WTC11 (cell line): ENCODE data around the gene EMX2. TPM values are rescaled to one million over a fixed set of nuclear protein-coding genes. Genes with fewer than 3 reads are reported as not detected.

Source experiments
- ATAC-seq: fragments of 200-7000 bp; cut with Tn5 transposase; 2 replicates; pipeline ENCODE4 v1.10.0; 2021; ENCODE audit warnings: mild to moderate bottlenecking, moderate library complexity
- CTCF ChIA-PET: fragments of 300-600 bp; sonication (Branson Sonifier 250); formaldehyde crosslinking; loops from one replicate; lab custom pipeline; 2021; ENCODE audit warnings: antibody characterized with exemption; lab: Charles Lee
- POLR2A ChIA-PET: fragments of 350-600 bp; sonication (Branson Sonifier 250); formaldehyde crosslinking; loops from one replicate; lab custom pipeline; 2021; ENCODE audit warnings: antibody characterized with exemption; lab: Charles Lee
- DNase-seq: peaks from one replicate; pipeline ENCODE4 v3.0.0; 2021; ENCODE audit warnings: low spot score
- H3K27ac Mint-ChIP-seq: 2 replicates; pipeline ENCODE4 v1.8.0; 2021; ENCODE audit warnings: mixed read lengths
- H3K27me3 Mint-ChIP-seq: 2 replicates; pipeline ENCODE4 v1.8.0; 2021; ENCODE audit warnings: low read depth, mild to moderate bottlenecking, moderate library complexity, mixed read lengths
- H3K36me3 Mint-ChIP-seq: 2 replicates; pipeline ENCODE4 v1.8.0; 2021; ENCODE audit warnings: mixed read lengths
- H3K4me1 Mint-ChIP-seq: 2 replicates; pipeline ENCODE4 v1.8.0; 2022; ENCODE audit warnings: mixed read lengths
- H3K4me3 Mint-ChIP-seq: 2 replicates; pipeline ENCODE4 v1.8.0; 2021; ENCODE audit warnings: mild to moderate bottlenecking, moderate library complexity, mixed read lengths
- H3K9me3 Mint-ChIP-seq: 2 replicates; pipeline ENCODE4 v1.8.0; 2021; ENCODE audit warnings: mixed read lengths
- CBFB ChIP-seq: sonication (generic); formaldehyde crosslinking; IDR thresholded peaks from 2 replicates; pipeline ENCODE4 v1.8.1; 2022; ENCODE audit warnings: mild to moderate bottlenecking, low read depth, missing genetic modification reagents
- CREM ChIP-seq: sonication (generic); formaldehyde crosslinking; IDR thresholded peaks from 2 replicates; pipeline ENCODE4 v1.8.1; 2022; ENCODE audit warnings: mild to moderate bottlenecking, missing genetic modification reagents, moderate library complexity
- FOXP4 ChIP-seq: sonication (generic); formaldehyde crosslinking; IDR thresholded peaks from 2 replicates; pipeline ENCODE4 v1.8.0; 2022; ENCODE audit warnings: mild to moderate bottlenecking, missing genetic modification reagents
- KAT7 ChIP-seq: sonication (generic); formaldehyde crosslinking; IDR thresholded peaks from 2 replicates; pipeline ENCODE4 v1.8.1; 2023; ENCODE audit warnings: missing genetic modification reagents, mild to moderate bottlenecking, borderline replicate concordance
- MYBL2 ChIP-seq: sonication (generic); formaldehyde crosslinking; IDR thresholded peaks from 2 replicates; pipeline ENCODE4 v1.8.1; 2023; ENCODE audit warnings: mild to moderate bottlenecking, moderate library complexity, missing genetic modification reagents
- NFE2L1 ChIP-seq: sonication (generic); formaldehyde crosslinking; IDR thresholded peaks from 2 replicates; pipeline ENCODE4 v1.8.1; 2023; ENCODE audit warnings: missing genetic modification reagents
- SOX15 ChIP-seq: fragments of 250-450 bp; sonication (Bioruptor Pico); IDR thresholded peaks from 2 replicates; pipeline ENCODE4 v1.9.0; 2021; ENCODE audit warnings: mild to moderate bottlenecking
- ZNF121 ChIP-seq: sonication (generic); formaldehyde crosslinking; IDR thresholded peaks from 2 replicates; pipeline ENCODE4 v1.8.0; 2023; ENCODE audit warnings: missing genetic modification reagents
- ZNF219 ChIP-seq: sonication (generic); formaldehyde crosslinking; IDR thresholded peaks from 2 replicates; pipeline ENCODE4 v1.8.0; 2023; ENCODE audit warnings: missing genetic modification reagents, mild to moderate bottlenecking, borderline replicate concordance
- ZSCAN18 ChIP-seq: fragments of 250-450 bp; sonication (Bioruptor Pico); IDR thresholded peaks from 2 replicates; pipeline ENCODE4 v2.1.2; 2022; ENCODE audit warnings: mild to moderate bottlenecking, moderate library complexity
- total RNA-seq: library from RNA; stranded (reverse); gene quantifications from 3 replicates; pipeline ENCODE4 v1.2.3, GENCODE V29; 2021
- TF ChIP-seq, protein P1 (sequence below): sonication (generic); formaldehyde crosslinking; IDR thresholded peaks from 2 replicates; pipeline ENCODE4 v1.8.1; 2023; ENCODE audit warnings: mild to moderate bottlenecking, missing genetic modification reagents, moderate library complexity
- TF ChIP-seq, protein P2 (sequence below): sonication (generic); formaldehyde crosslinking; IDR thresholded peaks from 2 replicates; pipeline ENCODE4 v1.8.0; 2022; ENCODE audit warnings: mild to moderate bottlenecking, missing genetic modification reagents
- TF ChIP-seq, protein P3 (sequence below): sonication (generic); formaldehyde crosslinking; IDR thresholded peaks from 2 replicates; pipeline ENCODE4 v1.8.0; 2022; ENCODE audit warnings: missing genetic modification reagents

Gene EMX2
- total RNA-seq, 1 experiment from 2014 or later, result not detected

- TF ChIP-seq FOXP4 (CRISPR knock-in tag) (0 out of 2 replicates have a peak, but pooled peaks have one; percentile 29), ZSCAN18 (no peak), ZNF219 (CRISPR knock-in tag) (no peak), MYBL2 (no peak), KAT7 (no peak), CBFB (CRISPR knock-in tag) (no peak)
- TF ChIP-seq, protein P1, sequence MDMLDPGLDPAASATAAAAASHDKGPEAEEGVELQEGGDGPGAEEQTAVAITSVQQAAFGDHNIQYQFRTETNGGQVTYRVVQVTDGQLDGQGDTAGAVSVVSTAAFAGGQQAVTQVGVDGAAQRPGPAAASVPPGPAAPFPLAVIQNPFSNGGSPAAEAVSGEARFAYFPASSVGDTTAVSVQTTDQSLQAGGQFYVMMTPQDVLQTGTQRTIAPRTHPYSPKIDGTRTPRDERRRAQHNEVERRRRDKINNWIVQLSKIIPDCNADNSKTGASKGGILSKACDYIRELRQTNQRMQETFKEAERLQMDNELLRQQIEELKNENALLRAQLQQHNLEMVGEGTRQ (CRISPR knock-in tag), result no peak
Measured at GRCh38 chr10:117541909-117542705, 439 bp upstream of the EMX2 start (continued).

GRCh38 chr10:117543225-117544003 lies 868 bp downstream of the EMX2 start:
- peak overlapping the region; percentile 68 for H3K4me3 Mint-ChIP-seq
- ATAC-seq (peak; percentile 3), DNase-seq (peak; percentile 73)
- no peak for TF ChIP-seq NFE2L1 (CRISPR knock-in tag)
- no peak for TF ChIP-seq CREM (CRISPR knock-in tag)
- TF ChIP-seq ZNF121, result no peak
- TF ChIP-seq, protein P2, sequence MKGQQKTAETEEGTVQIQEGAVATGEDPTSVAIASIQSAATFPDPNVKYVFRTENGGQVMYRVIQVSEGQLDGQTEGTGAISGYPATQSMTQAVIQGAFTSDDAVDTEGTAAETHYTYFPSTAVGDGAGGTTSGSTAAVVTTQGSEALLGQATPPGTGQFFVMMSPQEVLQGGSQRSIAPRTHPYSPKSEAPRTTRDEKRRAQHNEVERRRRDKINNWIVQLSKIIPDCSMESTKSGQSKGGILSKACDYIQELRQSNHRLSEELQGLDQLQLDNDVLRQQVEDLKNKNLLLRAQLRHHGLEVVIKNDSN (CRISPR knock-in tag), result no peak
- TF ChIP-seq, protein P3, sequence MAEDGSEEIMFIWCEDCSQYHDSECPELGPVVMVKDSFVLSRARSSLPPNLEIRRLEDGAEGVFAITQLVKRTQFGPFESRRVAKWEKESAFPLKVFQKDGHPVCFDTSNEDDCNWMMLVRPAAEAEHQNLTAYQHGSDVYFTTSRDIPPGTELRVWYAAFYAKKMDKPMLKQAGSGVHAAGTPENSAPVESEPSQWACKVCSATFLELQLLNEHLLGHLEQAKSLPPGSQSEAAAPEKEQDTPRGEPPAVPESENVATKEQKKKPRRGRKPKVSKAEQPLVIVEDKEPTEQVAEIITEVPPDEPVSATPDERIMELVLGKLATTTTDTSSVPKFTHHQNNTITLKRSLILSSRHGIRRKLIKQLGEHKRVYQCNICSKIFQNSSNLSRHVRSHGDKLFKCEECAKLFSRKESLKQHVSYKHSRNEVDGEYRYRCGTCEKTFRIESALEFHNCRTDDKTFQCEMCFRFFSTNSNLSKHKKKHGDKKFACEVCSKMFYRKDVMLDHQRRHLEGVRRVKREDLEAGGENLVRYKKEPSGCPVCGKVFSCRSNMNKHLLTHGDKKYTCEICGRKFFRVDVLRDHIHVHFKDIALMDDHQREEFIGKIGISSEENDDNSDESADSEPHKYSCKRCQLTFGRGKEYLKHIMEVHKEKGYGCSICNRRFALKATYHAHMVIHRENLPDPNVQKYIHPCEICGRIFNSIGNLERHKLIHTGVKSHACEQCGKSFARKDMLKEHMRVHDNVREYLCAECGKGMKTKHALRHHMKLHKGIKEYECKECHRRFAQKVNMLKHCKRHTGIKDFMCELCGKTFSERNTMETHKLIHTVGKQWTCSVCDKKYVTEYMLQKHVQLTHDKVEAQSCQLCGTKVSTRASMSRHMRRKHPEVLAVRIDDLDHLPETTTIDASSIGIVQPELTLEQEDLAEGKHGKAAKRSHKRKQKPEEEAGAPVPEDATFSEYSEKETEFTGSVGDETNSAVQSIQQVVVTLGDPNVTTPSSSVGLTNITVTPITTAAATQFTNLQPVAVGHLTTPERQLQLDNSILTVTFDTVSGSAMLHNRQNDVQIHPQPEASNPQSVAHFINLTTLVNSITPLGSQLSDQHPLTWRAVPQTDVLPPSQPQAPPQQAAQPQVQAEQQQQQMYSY (CRISPR knock-in tag), result peak; percentile 54
- TF ChIP-seq SOX15 (CRISPR knock-in tag), result no peak
- H3K27me3 Mint-ChIP-seq, result peaks cover 99% of the 10 kb centered on the region
- no peaks in the 10 kb centered on the region for H3K36me3 Mint-ChIP-seq
- POLR2A ChIA-PET, result interaction anchor here (0.6 kb wide), 2 partner anchors 39 to 172 kb away, joined by 3 to 9 read pairs; no protein-coding TSS in a partner anchor
- peaks cover 50% of the 10 kb centered on the region for H3K4me1 Mint-ChIP-seq
- CTCF ChIA-PET, result interaction anchor here (1.4 to 2.7 kb wide), 3 partner anchors 12 to 101 kb away, joined by 3 to 16 read pairs (median 9); no protein-coding TSS in a partner anchor
- no peak overlapping the region for H3K27ac Mint-ChIP-seq
- no peaks in the 10 kb centered on the region for H3K9me3 Mint-ChIP-seq
